Measurements from ENCODE around the gene PWWP2A. TPM values are rescaled to one million over a fixed set of nuclear protein-coding genes. Genes with fewer than 3 reads are reported as not detected.

Gene PWWP2A
- total RNA-seq, 1 experiment from 2014 or later: 61.1 TPM

GRCh38 chr5:160108124-160108523, 11.1 kb downstream of the PWWP2A start (continued):
- TF ChIP-seq ZSCAN18 (CRISPR knock-in tag; IDR thresholded peaks at IDR 0.05) (no peak), CREB1 (CRISPR knock-in tag; IDR thresholded peaks at IDR 0.05) (no peak), PRRX2 (CRISPR knock-in tag; IDR thresholded peaks at IDR 0.05) (no peak), CDX4 (CRISPR knock-in tag; IDR thresholded peaks at IDR 0.05; ENCODE audit: borderline replicate concordance) (no peak)

DNA sequence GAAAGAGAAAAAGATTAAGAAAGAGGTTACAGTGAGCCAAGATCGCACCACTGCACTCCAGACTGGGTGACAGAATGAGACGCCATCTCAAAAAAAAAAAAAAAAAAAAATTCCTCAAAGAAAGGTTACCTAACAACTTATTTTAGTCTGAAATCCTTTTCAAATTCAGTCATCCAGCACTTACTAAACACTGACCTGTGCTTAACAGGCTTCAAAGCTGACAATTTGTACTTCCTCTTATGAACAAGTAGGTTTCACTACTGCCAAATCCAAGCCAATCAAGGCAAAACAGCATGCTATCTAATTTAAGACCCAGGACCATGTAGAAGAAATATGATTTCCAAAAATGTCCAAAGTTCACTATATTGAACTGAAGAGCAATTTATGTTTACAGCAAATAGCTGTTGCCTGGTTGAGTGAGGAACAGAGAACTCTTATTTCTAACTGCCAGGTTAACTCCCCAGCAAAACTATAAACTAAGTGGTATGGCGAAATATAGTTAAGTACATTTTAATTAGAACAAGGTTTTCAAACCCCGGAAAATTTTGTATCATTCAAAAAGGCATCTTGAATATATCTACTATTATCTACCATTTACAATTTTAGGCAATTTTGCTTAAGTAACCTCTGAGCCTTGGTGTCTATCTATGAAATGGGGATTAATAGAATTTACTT, 13.4 kb downstream of the PWWP2A start:
- TF ChIP-seq GTF2I (CRISPR knock-in tag; conservative IDR thresholded peaks at IDR 0.05) (no peak), ATF6 (CRISPR knock-in tag; IDR thresholded peaks at IDR 0.05) (no peak), MXD4 (CRISPR knock-in tag; IDR thresholded peaks at IDR 0.05; ENCODE audit: borderline replicate concordance) (no peak), RORB (CRISPR knock-in tag; IDR thresholded peaks at IDR 0.05) (no peak), ESRRA (CRISPR knock-in tag; IDR thresholded peaks at IDR 0.05; ENCODE audit: borderline replicate concordance) (no peak), FOXJ3 (CRISPR knock-in tag; IDR thresholded peaks at IDR 0.05; ENCODE audit: borderline replicate concordance) (no peak)
- TF ChIP-seq, protein P1, sequence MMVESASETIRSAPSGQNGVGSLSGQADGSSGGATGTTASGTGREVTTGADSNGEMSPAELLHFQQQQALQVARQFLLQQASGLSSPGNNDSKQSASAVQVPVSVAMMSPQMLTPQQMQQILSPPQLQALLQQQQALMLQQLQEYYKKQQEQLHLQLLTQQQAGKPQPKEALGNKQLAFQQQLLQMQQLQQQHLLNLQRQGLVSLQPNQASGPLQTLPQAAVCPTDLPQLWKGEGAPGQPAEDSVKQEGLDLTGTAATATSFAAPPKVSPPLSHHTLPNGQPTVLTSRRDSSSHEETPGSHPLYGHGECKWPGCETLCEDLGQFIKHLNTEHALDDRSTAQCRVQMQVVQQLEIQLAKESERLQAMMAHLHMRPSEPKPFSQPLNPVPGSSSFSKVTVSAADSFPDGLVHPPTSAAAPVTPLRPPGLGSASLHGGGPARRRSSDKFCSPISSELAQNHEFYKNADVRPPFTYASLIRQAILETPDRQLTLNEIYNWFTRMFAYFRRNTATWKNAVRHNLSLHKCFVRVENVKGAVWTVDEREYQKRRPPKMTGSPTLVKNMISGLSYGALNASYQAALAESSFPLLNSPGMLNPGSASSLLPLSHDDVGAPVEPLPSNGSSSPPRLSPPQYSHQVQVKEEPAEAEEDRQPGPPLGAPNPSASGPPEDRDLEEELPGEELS (CRISPR knock-in tag; IDR thresholded peaks at IDR 0.05): no peak
- ChIA-PET CTCF (interaction anchor here (2.8 kb wide), 1 partner anchor 84 kb away, joined by 7 read pairs; no protein-coding TSS in a partner anchor), POLR2A (interaction anchor here (0.6 to 0.7 kb wide), 2 partner anchors 82 to 160 kb away, joined by 5 read pairs; no protein-coding TSS in a partner anchor)
- ATAC-seq (no peak), DNase-seq (ENCODE audit: low spot score) (no peak)
- H3K9me3 Mint-ChIP-seq: no peaks in the 10 kb centered on the region
- no peaks in the 10 kb centered on the region for H3K27me3 Mint-ChIP-seq (ENCODE audit: low read depth)
- peaks cover 46% of the 10 kb centered on the region for H3K36me3 Mint-ChIP-seq
- H3K4me1 Mint-ChIP-seq: peaks cover 16% of the 10 kb centered on the region
- H3K27ac Mint-ChIP-seq: peak overlapping the region; percentile 71
- no peak overlapping the region for H3K4me3 Mint-ChIP-seq

DNA sequence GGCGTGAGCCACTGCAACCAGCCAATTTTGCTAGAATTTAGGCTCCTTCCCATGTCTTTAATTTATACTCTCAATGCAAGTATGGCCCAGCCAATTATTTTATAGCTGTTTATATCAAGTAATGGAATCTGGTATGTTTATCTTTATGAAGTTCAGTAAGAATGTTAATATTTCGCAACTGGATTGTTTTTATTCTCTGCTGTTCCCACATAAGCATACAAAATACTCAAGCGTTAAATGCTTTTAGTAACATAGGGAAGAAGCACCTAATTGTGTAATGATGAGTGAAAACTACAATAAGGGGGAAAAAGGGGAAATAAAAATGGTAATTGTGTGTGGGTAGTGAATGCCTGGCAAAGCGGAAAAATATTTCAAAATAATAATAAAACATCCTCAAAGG, 21.3 kb downstream of the PWWP2A start:
- peak overlapping the region; percentile 11; the same call in 1 of the 2 replicates for H3K27ac Mint-ChIP-seq
- no peak overlapping the region for H3K4me3 Mint-ChIP-seq
- H3K4me1 Mint-ChIP-seq: peaks cover 7% of the 10 kb centered on the region
- no peaks in the 10 kb centered on the region for H3K9me3 Mint-ChIP-seq
- peaks cover 42% of the 10 kb centered on the region for H3K36me3 Mint-ChIP-seq
- no peak for ATAC-seq
- TF ChIP-seq IRF2 (CRISPR knock-in tag; IDR thresholded peaks at IDR 0.05; ENCODE audit: borderline replicate concordance, low read depth) (no peak), ZNF121 (CRISPR knock-in tag; IDR thresholded peaks at IDR 0.05) (no peak), CREM (CRISPR knock-in tag; IDR thresholded peaks at IDR 0.05) (no peak)
- no peaks in the 10 kb centered on the region for H3K27me3 Mint-ChIP-seq (ENCODE audit: low read depth)
- DNase-seq (ENCODE audit: low spot score): no peak
- ChIA-PET CTCF (interaction anchor here (0.7 kb wide), 1 partner anchor 9 kb away, joined by 6 read pairs; no protein-coding TSS in a partner anchor), POLR2A (interaction anchor here (0.7 kb wide), 1 partner anchor 9 kb away, joined by 3 read pairs; no protein-coding TSS in a partner anchor)

- ChIA-PET POLR2A (interaction anchor here (0.6 kb wide), 1 partner anchor 23 kb away, joined by 4 read pairs; the partner anchor contains the start of gene PWWP2A), CTCF (no interaction called here)
- H3K9me3 Mint-ChIP-seq: no peaks in the 10 kb centered on the region
- DNase-seq (ENCODE audit: low spot score) (no peak), ATAC-seq (no peak)
- no peak overlapping the region for H3K4me3 Mint-ChIP-seq
- no peaks in the 10 kb centered on the region for H3K27me3 Mint-ChIP-seq (ENCODE audit: low read depth)
- H3K4me1 Mint-ChIP-seq: peaks cover 17% of the 10 kb centered on the region
- peak overlapping the region; percentile 75 for H3K27ac Mint-ChIP-seq
- peaks cover 47% of the 10 kb centered on the region for H3K36me3 Mint-ChIP-seq
- TF ChIP-seq ARID4B (CRISPR knock-in tag; IDR thresholded peaks at IDR 0.05; ENCODE audit: borderline replicate concordance): no peak
- TF ChIP-seq CDX4 (CRISPR knock-in tag; IDR thresholded peaks at IDR 0.05; ENCODE audit: borderline replicate concordance): no peak
- no peak for TF ChIP-seq ZNF263 (CRISPR knock-in tag; IDR thresholded peaks at IDR 0.05; ENCODE audit: low read depth)
- no peak for TF ChIP-seq MXD4 (CRISPR knock-in tag; IDR thresholded peaks at IDR 0.05; ENCODE audit: borderline replicate concordance)
- TF ChIP-seq FOXK1 (CRISPR knock-in tag; IDR thresholded peaks at IDR 0.05): no peak
Measured at GRCh38 chr5:160096178-160096577, 23.1 kb downstream of the PWWP2A start.

All from WTC11 (cell line).